Stimulated activated CD4-positive, alpha-beta T cell treated with anti-CD3 and anti-CD28 coated beads, TNF-alpha, amount 100 ng/mL, for 1 hour (primary cell): ENCODE measurements around the gene SBNO2.

Source experiments
- DNase-seq, 3 donors: peaks; one replicate each; pipeline ENCODE4 v3.0.0-alpha.2; 2020; ENCODE audit warnings: low read depth in 3 of 3, low spot score in 1 of 3

Gene SBNO2

DNA sequence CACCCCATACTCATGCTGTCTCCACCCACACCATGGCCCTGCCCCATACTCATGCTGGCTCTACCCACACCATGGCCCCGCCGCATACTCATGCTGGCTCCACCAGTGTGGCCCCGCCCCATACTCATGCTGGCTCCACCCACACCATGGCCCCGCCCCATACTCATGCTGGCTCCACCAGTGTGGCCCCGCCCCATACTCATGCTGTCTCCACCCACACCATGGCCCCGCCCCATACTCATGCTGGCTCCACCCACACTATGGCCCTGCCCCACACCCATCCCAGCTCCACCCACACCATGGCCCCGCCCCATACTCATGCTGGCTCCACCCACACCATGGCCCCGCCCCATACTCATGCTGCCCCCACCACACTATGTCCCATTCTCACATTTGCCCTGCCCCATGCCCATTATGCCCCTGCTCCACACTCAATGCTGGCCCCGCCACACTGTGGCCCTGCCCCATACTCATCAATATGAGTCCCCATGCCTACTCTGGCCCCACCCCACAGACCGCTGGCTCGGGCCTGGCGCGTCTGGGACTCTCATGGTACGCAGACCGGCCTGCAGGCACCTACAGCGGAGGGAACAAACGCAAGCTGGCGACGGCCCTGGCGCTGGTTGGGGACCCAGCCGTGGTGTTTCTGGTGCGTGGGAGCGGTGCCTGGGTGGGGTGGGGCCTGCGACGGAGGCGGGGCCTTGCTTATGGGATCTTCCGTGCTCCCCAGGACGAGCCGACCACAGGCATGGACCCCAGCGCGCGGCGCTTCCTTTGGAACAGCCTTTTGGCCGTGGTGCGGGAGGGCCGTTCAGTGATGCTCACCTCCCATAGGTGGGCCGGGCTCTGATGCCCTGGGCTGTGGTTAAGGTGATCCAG is 110.8 kb downstream of the SBNO2 start:
- no peak for DNase-seq

- DNase-seq: no peak
Observed at GRCh38 chr19:1062387-1063029, 111.6 kb downstream of the SBNO2 start.

- DNase-seq: no peak
Observed at GRCh38 chr19:1061987-1062386, 112.1 kb downstream of the SBNO2 start.

DNA sequence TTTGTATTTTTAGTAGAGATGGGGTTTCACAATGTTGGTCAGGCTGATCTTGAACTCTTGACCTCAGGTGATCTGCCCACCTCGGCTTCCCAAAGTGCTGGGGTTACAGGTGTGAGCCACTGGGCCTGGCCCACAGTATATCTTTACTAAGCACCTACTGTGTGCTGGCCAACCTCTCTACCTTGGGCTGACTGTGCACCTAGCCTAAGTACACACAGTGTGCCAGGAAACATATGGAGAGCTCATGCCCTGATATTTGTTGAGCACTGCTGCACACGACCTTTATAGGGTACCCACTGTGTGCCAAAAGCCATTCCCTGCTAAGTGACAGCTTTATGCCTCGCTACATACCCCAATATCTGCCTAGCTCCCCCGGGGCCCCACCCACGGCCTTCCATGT is 113.4 kb downstream of the SBNO2 start:
- DNase-seq: no peak

GRCh38 chr19:1058112-1058511 is 116.0 kb downstream of the SBNO2 start:
- DNase-seq: no peak
